HFF-Myc (cell line): ENCODE data around the gene PHTF2.

Experiments used
- DNase-seq: peaks from one replicate; pipeline ENCODE4 v3.0.0-alpha.2; 2011; ENCODE audit warnings: low read depth; ENCODE audit errors: extremely low read depth
- H3K4me3 ChIP-seq: replicated peaks from 2 replicates; pipeline ENCODE4 v1.5.1; 2011; ENCODE audit warnings: low read depth, mild to moderate bottlenecking, control low read depth, low read length
- CTCF ChIP-seq: IDR thresholded peaks from 2 replicates; pipeline ENCODE4 v1.5.1; 2012; ENCODE audit warnings: mild to moderate bottlenecking, low read depth, low read length, control low read depth; ENCODE audit errors: missing control alignments

PHTF2 gene

GRCh38 chr7:77944183-77945182 lies 145.9 kb downstream of the PHTF2 start:
- no peak for TF ChIP-seq CTCF
- no peak for DNase-seq
- H3K4me3 ChIP-seq = no peak overlapping the region

- DNase-seq = no peak
- H3K4me3 ChIP-seq = no peak overlapping the region
- no peak for TF ChIP-seq CTCF
Observed at GRCh38 chr7:77950548-77950947, 152.0 kb downstream of the PHTF2 start.

- no peak for DNase-seq
- TF ChIP-seq CTCF = no peak
- no peak overlapping the region for H3K4me3 ChIP-seq
Observed at GRCh38 chr7:77954773-77955555, 156.4 kb downstream of the PHTF2 start.

GRCh38 chr7:77958436-77958835 lies 159.9 kb downstream of the PHTF2 start:
- DNase-seq = no peak
- TF ChIP-seq CTCF = no peak

GRCh38 chr7:77959080-77959479 lies 160.5 kb downstream of the PHTF2 start:
- H3K4me3 ChIP-seq = no peak overlapping the region
- no peak for TF ChIP-seq CTCF
- DNase-seq = no peak

More at GRCh38 chr7:77958436-77958835, 159.9 kb downstream of the PHTF2 start:
- no peak overlapping the region for H3K4me3 ChIP-seq

GRCh38 chr7:77960336-77960735 lies 161.8 kb downstream of the PHTF2 start:
- H3K4me3 ChIP-seq = no peak overlapping the region
- DNase-seq = no peak
- TF ChIP-seq CTCF = no peak
